Activated CD8-positive, alpha-beta T cell treated with anti-CD3 and anti-CD28 coated beads for 36 hours (primary cell): ENCODE data around the gene YJU2. TPM values are rescaled to one million over a fixed set of nuclear protein-coding genes. Genes with fewer than 3 reads are reported as not detected.
"Not testable (repeated sequence)": the region's sequence is repeated elsewhere in the genome, so short reads cannot be mapped to it uniquely, and the experiment has no call there.

Experiments used
- ATAC-seq: fragments of 200-7000 bp; cut with Tn5 transposase; one replicate; pipeline ENCODE4 v1.10.0; 2021; ENCODE audit warnings: mild to moderate bottlenecking, moderate library complexity
- CTCF ChIA-PET: fragments of 350-600 bp; sonication (Branson Sonifier 250); formaldehyde crosslinking; loops from one replicate; lab custom pipeline; 2021; ENCODE audit warnings: antibody characterized with exemption; lab: Charles Lee
- POLR2A ChIA-PET: fragments of 350-600 bp; sonication (Branson Sonifier 250); formaldehyde crosslinking; loops from one replicate; lab custom pipeline; 2021; ENCODE audit warnings: antibody characterized with exemption; lab: Charles Lee
- DNase-seq: peaks from one replicate; pipeline ENCODE4 v3.0.0-alpha.2; 2020
- H3K27ac Mint-ChIP-seq: one replicate; pipeline ENCODE4 v1.8.0; 2021; ENCODE audit warnings: mild to moderate bottlenecking, mixed read lengths
- H3K27me3 Mint-ChIP-seq: one replicate; pipeline ENCODE4 v1.8.0; 2021; ENCODE audit warnings: mixed read lengths
- H3K36me3 Mint-ChIP-seq: one replicate; pipeline ENCODE4 v1.8.0; 2021; ENCODE audit warnings: low read depth, mixed read lengths
- H3K4me1 Mint-ChIP-seq: one replicate; pipeline ENCODE4 v1.8.0; 2021; ENCODE audit warnings: low read depth, mixed read lengths
- H3K4me3 Mint-ChIP-seq: one replicate; pipeline ENCODE4 v1.8.0; 2021; ENCODE audit warnings: mild to moderate bottlenecking, moderate library complexity, mixed read lengths
- H3K9me3 Mint-ChIP-seq: one replicate; pipeline ENCODE4 v1.8.0; 2021; ENCODE audit warnings: mixed read lengths
- CTCF ChIP-seq: fragments of 200-600 bp; IDR thresholded peaks from one replicate; pipeline ENCODE4 v1.8.0; 2022; ENCODE audit warnings: antibody characterized with exemption, mild to moderate bottlenecking
- intact Hi-C: fragments of 100-400 bp; cut with micrococcal nuclease; formaldehyde crosslinking; loops from one replicate; pipeline ENCODE4 v1.10.0; 2022
- total RNA-seq, 2 experiments: library from RNA; stranded (reverse); gene quantifications; one replicate each; pipeline ENCODE4 v1.2.3, GENCODE V29; 2021

The YJU2 gene
- total RNA-seq, 2 experiments from 2014 or later: 25.5 to 25.8 TPM

- ChIA-PET POLR2A (interaction anchor here (2.4 kb wide), 1 partner anchor 14 kb away, joined by 8 read pairs; the partner anchor contains the start of gene YJU2), CTCF (interaction anchor here (0.9 to 1.9 kb wide), 6 partner anchors 9 to 118 kb away, joined by 3 to 11 read pairs (median 5); no protein-coding TSS in a partner anchor)
- no peak for DNase-seq
- peaks cover 7% of the 10 kb centered on the region for H3K27me3 Mint-ChIP-seq
- no peak for TF ChIP-seq CTCF
- H3K27ac Mint-ChIP-seq: no peak overlapping the region
- intact Hi-C loops: no loop called here
- ATAC-seq: no peak
- no peaks in the 10 kb centered on the region for H3K9me3 Mint-ChIP-seq
- H3K36me3 Mint-ChIP-seq: no peaks in the 10 kb centered on the region
- no peak overlapping the region for H3K4me3 Mint-ChIP-seq
- H3K4me1 Mint-ChIP-seq: peaks cover 7% of the 10 kb centered on the region
Observed at GRCh38 chr19:4232614-4233281, 14.1 kb upstream of the YJU2 start.

- DNase-seq: peak; percentile 90
- Mint-ChIP-seq H3K36me3 (no peaks in the 10 kb centered on the region), H3K9me3 (no peaks in the 10 kb centered on the region), H3K4me3 (no peak overlapping the region), H3K27ac (no peak overlapping the region), H3K4me1 (peaks cover 7% of the 10 kb centered on the region), H3K27me3 (peaks cover 7% of the 10 kb centered on the region)
- CTCF ChIA-PET: interaction anchor here (0.8 to 1.9 kb wide), 11 partner anchors 8 to 118 kb away, joined by 3 to 11 read pairs (median 5); partner anchors contain the start of gene YJU2
- peak; percentile 54 for ATAC-seq
- POLR2A ChIA-PET: interaction anchor here (0.6 to 2.4 kb wide), 2 partner anchors 14 to 44 kb away, joined by 3 to 8 read pairs; partner anchors contain the start of gene YJU2
- intact Hi-C loops: no loop called here
- peak; percentile 90 for TF ChIP-seq CTCF
Observed at GRCh38 chr19:4233282-4233853, 13.5 kb upstream of the YJU2 start.

GRCh38 chr19:4234142-4234861 lies 12.6 kb upstream of the YJU2 start:
- ChIA-PET POLR2A (interaction anchor here (0.6 to 2.4 kb wide), 3 partner anchors 13 to 425 kb away, joined by 3 to 8 read pairs (median 3); partner anchors contain the start of gene YJU2), CTCF (interaction anchor here (0.7 to 1.9 kb wide), 9 partner anchors 12 to 109 kb away, joined by 3 to 6 read pairs (median 4); partner anchors contain the start of genes MPND and YJU2)
- ATAC-seq (no peak), DNase-seq (no peak)
- TF ChIP-seq CTCF: no peak
- Mint-ChIP-seq H3K27ac (no peak overlapping the region), H3K4me1 (peaks cover 6% of the 10 kb centered on the region), H3K27me3 (peaks cover 7% of the 10 kb centered on the region), H3K9me3 (no peaks in the 10 kb centered on the region), H3K36me3 (no peaks in the 10 kb centered on the region), H3K4me3 (no peak overlapping the region)
- intact Hi-C loops: no loop called here

GRCh38 chr19:4234862-4235201 lies 12.0 kb upstream of the YJU2 start:
- intact Hi-C loops: no loop called here
- no peak for TF ChIP-seq CTCF
- H3K4me1 Mint-ChIP-seq: peaks cover under 1% of the 10 kb centered on the region
- no peak overlapping the region for H3K4me3 Mint-ChIP-seq
- no peaks in the 10 kb centered on the region for H3K36me3 Mint-ChIP-seq
- POLR2A ChIA-PET: interaction anchor here (2.4 kb wide), 1 partner anchor 12 kb away, joined by 8 read pairs; the partner anchor contains the start of gene YJU2
- ATAC-seq (no peak), DNase-seq (no peak)
- peaks cover 7% of the 10 kb centered on the region for H3K27me3 Mint-ChIP-seq
- no peak overlapping the region for H3K27ac Mint-ChIP-seq
- CTCF ChIA-PET: interaction anchor here (1.3 to 1.9 kb wide), 5 partner anchors 12 to 95 kb away, joined by 3 to 5 read pairs (median 4); no protein-coding TSS in a partner anchor
- no peaks in the 10 kb centered on the region for H3K9me3 Mint-ChIP-seq

GRCh38 chr19:4237510-4237909 lies 9.4 kb upstream of the YJU2 start:
- H3K4me3 Mint-ChIP-seq, POLR2A ChIA-PET, ATAC-seq, CTCF ChIA-PET, H3K36me3 Mint-ChIP-seq, H3K27me3 Mint-ChIP-seq, H3K27ac Mint-ChIP-seq, DNase-seq, H3K9me3 Mint-ChIP-seq, H3K4me1 Mint-ChIP-seq, intact Hi-C loops: not testable (repeated sequence)
